Measurements from ENCODE around the gene DLEC1. TPM values are rescaled to one million over a fixed set of nuclear protein-coding genes. Genes with fewer than 3 reads are reported as not detected.

DLEC1 gene
- not detected in 2 replicates for total RNA-seq (2014; rRNA removed; shearing (Covaris generic))

- no peak for DNase-seq (ENCODE audit: low read depth)
Measured at GRCh38 chr3:38039101-38039898, at the start of gene DLEC1. TSS of gene DLEC1 (plus strand) at chr3:38039208. CDS start at chr3:38039226, 18 bp downstream.

- DNase-seq (ENCODE audit: low read depth) = no peak
Measured at GRCh38 chr3:37989821-37990480, 49.1 kb upstream of the DLEC1 start.

- DNase-seq (ENCODE audit: low read depth) = peak; percentile 29
Measured at GRCh38 chr3:37990527-37990926, 48.5 kb upstream of the DLEC1 start, which contains the start of gene VILL. TSS of gene VILL (plus strand) at chr3:37990786. CDS start at chr3:37993673, 2,887 bp downstream.

GRCh38 chr3:37991109-37991508 lies 47.9 kb upstream of the DLEC1 start:
- no peak for DNase-seq (ENCODE audit: low read depth)

- no peak for DNase-seq (ENCODE audit: low read depth)
Measured at GRCh38 chr3:37991823-37992222, 47.2 kb upstream of the DLEC1 start.

GRCh38 chr3:37992271-37993066 lies 46.5 kb upstream of the DLEC1 start:
- DNase-seq (ENCODE audit: low read depth) = no peak

- DNase-seq (ENCODE audit: low read depth) = no peak
Measured at GRCh38 chr3:37993067-37993455, 45.9 kb upstream of the DLEC1 start.

GRCh38 chr3:37993460-37993819 lies 45.6 kb upstream of the DLEC1 start:
- no peak for DNase-seq (ENCODE audit: low read depth)

- peak; percentile 85 for DNase-seq (ENCODE audit: low read depth)
Measured at GRCh38 chr3:37993820-37994638, 45.0 kb upstream of the DLEC1 start.

GRCh38 chr3:37994639-37994972 lies 44.4 kb upstream of the DLEC1 start:
- DNase-seq (ENCODE audit: low read depth) = no peak

GRCh38 chr3:37995652-37996641 lies 43.1 kb upstream of the DLEC1 start:
- DNase-seq (ENCODE audit: low read depth) = no peak

GRCh38 chr3:37996785-37997301 lies 42.2 kb upstream of the DLEC1 start:
- DNase-seq (ENCODE audit: low read depth) = peak; percentile 71

- DNase-seq (ENCODE audit: low read depth) = no peak
Measured at GRCh38 chr3:37997342-37997741, 41.7 kb upstream of the DLEC1 start.

- DNase-seq (ENCODE audit: low read depth) = no peak
Measured at GRCh38 chr3:37997791-37998370, 41.1 kb upstream of the DLEC1 start.

GRCh38 chr3:37999836-38000235 lies 39.2 kb upstream of the DLEC1 start:
- DNase-seq (ENCODE audit: low read depth) = no peak

- DNase-seq (ENCODE audit: low read depth) = no peak
Measured at GRCh38 chr3:38000242-38000916, 38.6 kb upstream of the DLEC1 start.

- DNase-seq (ENCODE audit: low read depth) = no peak
Measured at GRCh38 chr3:38000965-38001455, 38.0 kb upstream of the DLEC1 start.

- DNase-seq (ENCODE audit: low read depth) = no peak
Measured at GRCh38 chr3:38001456-38002081, 37.4 kb upstream of the DLEC1 start.

All from Daoy (cell line).